ENCODE measurements around the gene TSHZ3.

Gene TSHZ3

DNA sequence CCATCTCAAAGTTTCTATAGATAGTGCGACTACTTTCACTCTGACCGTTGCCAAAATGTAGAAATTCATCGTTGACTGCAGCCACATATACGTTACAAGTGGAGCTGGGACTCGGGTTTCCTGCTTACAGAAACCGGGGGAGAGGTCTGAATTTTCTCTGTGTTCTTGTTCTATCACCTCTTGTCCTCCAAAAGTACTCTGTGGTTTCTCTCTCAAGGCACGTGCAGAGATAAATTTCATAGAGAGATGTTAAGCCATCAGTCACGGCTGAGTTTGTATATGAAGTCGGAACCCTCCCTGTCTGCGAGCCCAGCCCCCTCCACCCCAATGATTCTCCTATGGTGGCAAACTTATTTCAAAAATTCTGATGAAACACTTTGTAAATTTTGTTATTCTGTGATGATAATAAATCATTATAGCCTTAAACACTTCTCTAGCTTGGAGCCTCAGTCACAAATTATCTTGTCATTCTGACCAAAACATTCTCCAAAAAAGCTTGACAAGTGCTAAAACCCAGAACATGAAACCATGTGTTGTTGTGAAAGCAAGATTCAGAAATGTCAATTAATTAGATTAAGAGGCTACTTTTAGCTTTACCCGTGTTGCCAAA is 87.5 kb downstream of the TSHZ3 start:
- DNase-seq, result no peak

DNA sequence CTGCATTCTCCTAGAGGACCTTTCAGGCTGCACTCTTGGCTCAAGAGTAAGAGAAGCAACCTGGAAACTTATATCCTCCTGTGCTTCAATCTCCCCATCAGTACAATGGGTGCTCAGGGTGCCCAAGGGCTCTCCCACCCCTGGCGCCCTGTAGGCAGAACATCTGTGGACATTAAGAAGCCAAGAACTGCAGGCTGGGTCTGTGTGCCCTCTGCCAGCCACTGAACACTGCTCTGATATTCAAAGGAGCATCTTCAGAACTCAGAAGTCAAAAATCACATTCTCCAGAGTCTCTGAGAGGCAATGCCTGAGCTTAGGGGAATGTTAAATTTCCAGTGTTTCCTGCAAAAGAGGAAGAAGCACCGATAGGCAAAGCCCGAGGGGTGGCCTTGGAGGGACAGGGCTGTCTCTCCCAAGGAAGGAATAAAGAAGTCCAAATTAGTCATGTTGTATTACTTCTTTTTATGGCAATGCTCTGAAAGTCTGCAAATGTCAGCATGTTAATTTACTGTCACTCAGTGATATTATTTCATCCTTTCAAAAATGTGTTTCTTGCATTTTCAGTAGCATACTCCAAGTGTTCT is 88.1 kb downstream of the TSHZ3 start:
- DNase-seq, result no peak

DNA sequence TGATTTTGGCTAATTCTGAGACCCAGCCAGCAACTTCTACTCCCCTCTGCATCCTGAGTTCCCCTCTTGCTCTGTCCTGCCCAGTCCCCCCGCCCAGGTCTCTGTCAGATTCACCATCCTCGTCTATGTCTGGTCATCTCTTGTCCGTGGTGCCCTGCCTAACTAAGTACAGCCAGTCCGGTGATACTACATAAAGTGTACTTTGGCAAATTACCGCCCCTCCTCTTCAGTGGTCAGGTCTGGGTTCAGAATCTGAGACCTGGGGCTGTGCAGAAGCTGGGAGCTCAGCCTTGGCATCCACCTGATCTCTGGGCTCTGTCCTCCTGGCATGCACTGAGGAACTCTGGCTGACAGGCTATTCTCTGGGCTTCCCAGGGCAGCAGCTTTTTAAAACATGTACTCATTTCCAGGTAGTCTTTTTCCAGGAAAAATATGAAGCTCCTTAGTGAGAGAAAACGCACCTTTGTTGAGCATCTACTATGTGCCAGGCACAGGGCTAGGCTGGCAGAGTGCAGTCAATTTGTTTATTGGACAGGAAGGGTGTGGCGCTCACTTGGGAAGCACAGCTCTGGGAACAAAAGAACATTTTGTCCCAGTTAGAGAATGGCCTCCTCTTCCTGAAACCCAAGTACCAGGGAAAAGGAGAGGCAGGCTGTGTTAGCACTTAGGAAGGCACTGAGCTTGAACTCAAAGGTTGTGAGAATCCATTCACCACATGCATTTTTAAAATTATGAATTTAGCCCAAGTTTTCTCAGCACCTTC is 88.9 kb downstream of the TSHZ3 start:
- DNase-seq, result no peak

DNA sequence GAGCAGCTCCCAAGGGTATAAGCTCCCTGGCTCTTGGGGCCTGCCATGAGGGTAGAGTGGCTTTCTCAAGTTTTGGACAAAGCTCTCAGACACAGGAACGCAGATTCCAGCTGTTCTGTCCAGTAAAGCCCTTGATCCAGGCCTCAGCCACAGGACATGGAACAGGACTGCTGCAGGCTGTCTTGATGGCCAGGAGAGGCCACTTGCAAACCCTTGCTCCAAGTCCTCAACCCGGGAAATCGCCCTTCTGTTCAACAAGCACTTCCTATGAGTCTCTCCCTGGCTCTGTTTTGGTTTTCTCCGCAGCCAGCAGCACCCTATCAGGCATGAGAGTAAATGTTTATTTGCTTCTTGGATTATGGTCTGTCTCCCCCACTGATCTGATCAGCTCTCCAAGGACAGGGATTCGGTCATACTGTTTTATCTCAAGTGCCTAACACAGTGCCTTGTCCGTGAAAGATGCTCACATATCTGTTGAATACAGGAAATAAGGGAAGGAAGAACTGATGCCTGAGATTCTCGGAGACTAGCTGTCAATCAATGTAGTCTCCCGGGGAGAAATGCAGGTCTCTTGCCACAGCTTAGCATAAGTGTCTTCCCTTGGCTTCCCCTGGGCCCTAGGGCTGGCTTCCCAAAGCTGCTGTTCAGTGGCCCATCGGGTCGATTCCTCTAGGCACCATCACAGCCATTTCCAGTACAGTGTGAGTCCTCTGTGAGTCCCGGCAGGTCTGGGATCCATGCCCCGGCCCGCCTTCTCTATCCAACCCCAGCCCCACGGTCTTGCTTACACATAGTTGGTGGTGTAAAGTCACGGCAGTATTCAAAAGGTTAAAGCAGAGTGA is 90.8 kb downstream of the TSHZ3 start:
- no peak for DNase-seq

DNA sequence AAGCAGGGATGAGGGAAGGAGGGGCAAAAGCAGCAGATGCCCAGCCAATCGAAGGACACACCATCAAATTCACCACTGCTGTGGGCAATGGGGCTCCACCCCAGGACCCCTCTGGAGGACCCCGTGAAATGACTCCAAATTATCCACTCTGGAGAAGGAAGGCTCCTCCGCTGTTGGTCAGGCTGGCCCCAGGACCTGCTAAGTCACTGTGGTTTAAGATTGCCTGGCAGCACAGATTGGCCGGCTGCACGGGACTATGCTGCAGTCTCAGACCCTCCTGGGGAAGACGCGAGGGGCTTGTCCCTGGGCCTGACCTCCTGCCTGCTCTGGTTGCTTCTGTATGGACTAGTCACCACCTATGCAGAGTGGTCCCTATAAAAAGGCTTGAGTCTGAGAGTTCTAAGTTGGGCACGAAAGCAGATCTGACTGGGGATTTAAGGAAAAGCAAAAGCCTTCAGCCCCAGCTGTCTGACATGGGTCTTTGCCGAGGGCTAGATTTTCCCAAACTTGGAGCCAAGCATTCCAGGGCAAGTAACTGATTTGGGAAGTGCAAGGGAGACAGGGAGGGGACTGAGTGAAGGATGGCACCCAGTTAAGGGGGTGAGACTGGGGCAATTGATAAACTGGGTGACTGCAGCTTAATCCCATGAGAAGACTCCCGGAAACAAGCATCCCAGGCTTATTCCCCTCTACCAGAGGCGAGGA is 91.7 kb downstream of the TSHZ3 start:
- DNase-seq, result no peak

DNA sequence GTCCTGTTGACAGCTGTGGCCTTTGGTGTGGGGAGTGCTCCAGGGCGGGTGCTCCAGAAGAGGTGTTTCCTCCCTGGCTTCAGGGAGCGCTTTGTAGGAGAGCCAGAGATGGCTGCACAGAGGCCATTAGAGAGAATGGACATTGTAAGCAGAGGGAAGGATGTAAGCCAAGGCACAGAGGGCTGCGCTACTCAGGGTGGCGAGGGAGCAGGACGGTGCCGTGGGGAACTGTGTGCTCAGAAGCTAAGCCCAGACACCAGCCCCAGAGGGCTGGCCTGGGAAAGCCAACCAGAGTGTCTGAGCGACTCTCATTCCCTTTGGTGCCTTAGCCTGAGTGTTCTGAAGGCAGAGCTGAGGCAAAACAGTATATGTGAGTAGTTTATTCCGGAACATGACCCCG is 92.2 kb downstream of the TSHZ3 start:
- no peak for DNase-seq

DNA sequence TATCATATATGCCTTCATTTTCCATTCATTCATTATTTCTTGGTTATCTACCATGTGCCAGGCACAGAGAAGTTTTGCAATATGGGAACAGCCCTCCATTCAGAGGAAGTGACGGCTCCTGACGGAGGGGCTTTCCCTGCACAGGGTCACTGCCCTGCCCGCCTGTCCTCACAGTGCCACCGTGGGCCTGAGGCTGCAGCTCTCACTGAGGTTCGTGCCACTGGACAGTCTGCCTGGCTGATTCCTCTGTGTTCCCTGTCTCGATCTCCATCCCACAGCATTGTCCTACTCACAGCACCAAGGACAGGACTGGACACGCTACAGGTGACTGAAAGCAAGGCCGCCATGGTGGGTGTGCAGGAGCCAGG is 92.7 kb downstream of the TSHZ3 start:
- DNase-seq, result no peak

DNA sequence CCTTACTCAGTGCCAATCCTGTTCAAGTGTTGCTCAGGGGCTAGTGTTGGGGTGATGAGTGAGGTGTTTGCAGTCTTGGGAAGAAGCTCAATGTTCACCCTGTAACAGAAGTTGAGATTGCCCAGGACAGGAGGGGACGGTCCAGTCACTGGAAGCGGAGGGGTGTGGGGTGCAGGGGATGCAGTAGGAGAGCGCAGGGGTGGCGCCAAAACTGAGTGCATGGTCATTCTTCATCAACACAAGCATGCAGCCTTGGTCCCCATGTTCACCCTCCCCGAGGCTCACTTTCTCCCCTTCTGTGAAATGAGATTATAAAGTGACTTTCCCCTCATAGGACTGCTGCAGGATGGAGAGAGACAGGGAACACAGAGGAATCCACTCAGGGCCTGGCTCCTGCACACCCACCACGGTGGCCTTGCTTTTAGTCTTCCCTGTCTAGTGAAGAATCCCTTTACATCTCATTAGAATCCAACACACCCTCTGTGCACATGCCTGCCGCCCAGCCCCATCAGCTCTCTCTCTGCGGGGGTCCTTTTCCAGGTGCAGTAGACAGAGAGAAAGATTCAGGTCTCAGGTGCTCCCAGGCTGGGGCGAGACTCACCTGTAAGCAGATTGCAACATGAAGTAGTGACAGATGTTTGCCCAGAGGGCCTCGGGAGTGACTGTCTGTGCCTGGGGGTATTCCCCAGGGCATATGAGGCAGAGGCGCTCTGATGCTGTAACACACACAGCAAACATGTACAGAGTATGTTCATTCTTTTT is 93.2 kb downstream of the TSHZ3 start:
- DNase-seq, result no peak

DNA sequence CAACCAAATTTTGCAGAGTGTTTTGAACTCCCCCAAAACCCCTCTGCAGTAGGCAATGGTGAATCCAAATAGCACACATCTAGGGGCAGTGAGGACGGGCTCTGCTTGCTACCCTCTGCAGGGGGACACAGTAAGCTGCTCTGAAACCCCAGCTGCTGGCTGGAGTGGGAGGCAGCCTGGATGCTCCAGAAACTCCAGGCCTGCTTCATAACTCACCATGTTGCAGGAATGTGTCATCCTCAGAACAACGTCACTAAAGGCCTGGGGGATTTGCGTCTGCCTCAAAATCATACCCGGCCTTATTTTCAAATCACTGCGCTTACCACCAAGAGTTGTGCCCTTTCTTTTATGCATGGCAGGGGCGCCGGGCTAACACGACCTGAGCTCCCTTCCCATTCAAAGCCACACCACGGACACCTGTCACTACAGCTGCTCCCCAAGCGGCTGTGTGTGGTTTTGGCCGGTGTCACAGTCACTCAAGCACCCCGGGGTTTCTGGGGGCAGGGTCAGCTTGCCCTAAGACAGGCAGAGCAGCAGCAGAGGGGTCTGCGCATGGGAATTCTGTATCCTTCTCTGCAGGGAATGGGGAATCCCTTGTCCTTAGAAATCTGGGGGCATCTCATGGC is 93.9 kb downstream of the TSHZ3 start:
- peak; percentile 64 for DNase-seq

DNA sequence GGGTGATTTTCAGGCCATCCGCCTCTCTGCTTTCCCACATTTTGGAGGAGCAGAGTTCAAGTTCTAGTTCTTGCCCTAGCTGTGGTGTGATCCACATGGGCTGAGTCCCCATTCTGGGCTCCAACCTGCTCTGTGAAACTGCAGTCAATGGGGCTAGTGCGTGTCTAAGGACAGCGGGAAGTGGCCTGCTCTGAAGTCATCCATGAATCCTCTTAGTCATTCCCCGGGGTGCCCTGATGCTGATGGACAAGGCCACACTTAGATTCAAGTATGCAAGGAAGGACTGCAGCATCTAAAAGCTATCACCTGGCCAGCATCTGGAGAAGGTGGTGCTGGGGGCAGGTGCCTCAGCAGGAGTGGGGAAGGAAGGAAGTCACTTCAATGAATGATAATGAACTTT is 94.6 kb downstream of the TSHZ3 start:
- no peak for DNase-seq

DNA sequence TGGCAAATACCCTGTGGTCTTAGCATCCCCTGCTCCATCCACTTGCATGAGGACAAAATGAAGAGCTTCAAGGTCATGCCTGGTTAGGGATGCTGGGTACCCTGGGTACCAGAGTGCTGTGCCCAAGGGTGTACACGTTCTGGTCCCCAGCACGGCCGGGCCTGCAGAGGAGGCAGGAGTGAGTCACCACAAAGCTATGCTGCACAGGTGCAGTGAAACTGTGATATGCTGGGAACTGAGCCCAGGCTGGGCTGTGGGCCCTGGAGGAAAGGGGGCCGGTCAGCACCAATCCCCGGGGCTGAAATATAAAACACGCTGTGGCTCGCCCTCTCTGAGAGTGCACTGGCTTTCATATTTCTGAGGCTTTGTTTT is 95.1 kb downstream of the TSHZ3 start:
- DNase-seq, result peak; percentile 76

DNA sequence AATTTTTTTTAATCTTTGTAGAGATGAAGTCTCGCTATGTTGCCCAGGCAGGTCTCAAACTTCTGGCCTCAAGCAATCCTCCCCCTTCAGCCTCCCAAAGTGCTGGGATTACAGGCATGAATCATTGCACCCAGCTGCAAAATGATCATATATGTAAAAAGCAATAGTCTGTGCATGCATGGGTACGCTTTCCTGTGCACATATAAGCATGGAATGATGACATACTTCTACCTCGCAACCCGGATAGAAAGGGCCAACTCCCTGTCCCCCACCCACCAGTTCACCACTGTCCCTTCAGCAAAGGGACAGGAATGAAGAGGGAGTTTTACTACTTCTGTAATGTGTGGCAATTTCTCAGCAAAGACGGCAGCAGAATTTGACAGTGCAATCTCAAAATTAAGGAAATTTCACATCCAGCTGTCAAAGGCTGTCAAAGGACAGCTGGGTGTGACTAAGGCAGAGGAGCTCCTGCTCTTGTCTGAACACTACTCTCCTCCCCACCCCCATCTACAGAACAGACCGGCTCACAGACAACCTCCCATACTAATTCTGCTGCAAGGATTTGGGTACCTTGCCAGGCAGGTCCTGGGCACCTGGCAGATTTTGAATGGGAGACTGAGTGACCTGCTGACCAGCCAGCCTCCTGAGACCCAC is 95.6 kb downstream of the TSHZ3 start:
- no peak for DNase-seq

DNA sequence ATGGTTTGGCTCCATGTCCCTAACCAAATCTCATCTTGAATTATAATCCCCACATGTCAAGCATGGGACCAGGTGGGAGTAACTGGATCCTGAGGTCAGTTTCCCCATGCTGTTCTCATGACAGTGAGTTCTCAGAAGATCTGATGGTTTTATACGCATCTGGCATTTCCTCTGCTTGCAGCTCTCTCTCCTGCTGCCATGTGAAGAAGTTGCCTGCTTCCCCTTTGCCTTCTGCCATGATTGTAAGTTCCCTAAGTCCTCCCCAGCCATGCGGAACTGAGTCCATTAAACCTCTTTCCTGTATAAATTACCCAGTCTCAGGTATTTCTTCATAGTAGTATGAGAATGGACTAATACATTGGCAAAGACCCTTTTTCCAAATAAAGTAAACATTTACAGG is 96.8 kb downstream of the TSHZ3 start:
- DNase-seq, result no peak

DNA sequence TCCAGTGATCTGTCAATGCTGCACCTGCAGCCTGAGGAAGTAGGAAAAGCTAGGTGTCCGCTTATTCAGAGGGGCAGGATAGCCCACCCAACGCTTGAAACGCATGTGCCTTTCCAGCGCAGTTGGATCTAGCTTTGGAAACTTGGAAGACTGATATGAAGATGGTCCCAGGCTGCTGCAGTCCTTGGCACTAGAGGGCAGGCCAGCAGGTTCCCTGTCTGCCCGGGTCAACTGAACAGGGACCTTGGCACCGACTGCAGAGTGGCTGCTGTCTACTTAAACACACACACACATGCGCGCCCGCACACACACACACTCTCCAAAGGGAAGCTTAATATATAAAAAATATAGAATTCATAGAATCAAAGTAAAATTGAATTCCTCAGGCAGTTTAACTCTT is 100.0 kb downstream of the TSHZ3 start:
- no peak for DNase-seq

DNA sequence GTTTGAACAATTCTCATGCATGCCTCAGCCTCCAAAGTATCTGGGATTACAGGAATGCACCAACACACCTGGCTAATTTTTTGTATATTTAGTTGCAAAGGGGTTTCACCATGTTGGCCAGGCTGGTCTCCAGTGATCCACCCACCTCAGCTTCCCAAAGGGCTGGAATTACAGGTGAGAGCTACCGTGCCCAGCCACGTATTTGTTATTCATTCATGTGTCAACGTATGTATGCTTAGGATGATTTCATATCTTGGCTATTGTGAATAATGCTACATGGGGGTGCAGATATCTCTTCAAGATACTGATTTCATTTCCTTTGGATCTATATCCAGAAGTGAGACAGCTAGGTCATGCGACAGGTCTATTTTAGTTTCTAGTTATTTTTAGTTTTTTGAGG is 113.4 kb downstream of the TSHZ3 start:
- no peak for DNase-seq

DNA sequence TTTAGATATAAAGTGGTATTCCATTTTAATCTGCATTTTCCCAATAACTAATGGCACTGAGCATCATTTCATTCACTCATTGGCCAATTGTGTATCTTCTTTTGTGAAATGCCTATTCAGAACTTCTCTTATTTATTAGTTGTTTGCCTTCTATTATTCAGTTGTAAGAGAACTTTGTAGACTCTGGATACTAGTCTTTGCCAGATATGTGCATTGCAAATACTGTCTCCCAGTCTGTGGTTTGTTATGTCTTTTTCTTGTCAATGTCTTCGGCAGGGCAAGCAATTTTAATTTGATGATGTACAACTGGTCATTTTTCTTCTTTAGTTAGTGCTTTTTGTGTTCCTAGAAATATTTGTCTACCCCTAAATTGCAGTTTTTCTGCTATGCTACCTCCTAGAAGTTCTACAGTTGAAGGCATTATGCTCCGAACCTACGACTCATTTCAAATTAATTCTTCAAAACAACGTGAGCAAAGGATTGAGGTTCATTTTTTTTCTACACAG is 115.9 kb downstream of the TSHZ3 start:
- no peak for DNase-seq

DNA sequence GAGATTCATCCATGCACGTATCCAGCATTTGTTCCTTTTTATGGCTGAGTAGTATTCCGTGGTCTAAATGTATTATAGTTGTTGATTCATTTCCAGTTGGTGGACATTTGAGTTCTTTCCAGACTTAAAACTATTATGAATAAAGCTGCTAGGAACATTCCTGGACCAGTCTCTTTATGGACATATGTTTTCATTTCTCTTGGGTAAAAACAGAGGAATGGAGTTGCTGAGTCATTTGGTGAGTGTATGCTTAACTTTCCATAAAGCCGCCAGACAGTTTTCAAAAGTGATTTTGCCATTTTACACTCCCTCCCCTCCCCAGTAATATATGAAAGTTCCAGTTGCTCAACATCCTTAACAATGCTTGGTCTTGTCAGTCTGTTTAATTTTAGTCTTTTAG is 116.4 kb downstream of the TSHZ3 start:
- DNase-seq, result no peak

DNA sequence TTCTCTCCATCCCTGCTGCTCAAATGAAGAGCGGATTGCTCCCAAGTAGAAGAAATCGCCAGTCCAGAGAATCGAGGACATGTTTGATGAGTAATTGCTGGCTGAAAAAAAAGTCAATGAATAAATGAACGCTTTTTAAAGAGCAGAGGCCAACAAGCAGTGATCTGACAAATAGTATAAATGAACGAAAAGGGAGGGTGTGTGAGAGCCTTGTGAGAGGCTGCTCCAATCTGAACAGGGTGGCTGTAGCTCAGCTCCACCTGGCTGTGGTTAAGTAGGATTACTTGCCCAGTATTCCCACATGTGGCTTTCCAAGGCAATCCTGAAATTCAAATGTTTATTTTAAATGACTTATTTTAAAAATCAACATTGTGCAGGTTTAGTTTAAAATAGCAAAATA is 117.1 kb downstream of the TSHZ3 start:
- no peak for DNase-seq

DNA sequence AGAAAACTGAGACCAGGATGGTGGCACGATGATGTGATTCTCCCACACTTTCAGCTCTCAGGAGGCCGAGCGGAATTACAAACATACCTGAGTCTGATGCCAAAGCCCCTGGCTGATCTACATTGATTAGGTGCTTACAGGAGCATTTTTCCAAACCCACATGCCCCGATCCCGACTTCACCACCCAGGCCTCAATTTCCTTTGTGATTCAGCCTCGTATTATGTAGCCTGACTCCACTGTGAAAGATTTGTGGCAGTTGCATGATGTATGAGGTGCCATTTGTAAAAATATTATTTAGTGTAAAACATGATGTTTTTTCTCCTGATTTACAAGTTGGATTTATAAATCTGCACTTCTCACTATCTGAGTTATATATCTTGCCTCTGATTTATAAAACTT is 118.0 kb downstream of the TSHZ3 start:
- no peak for DNase-seq

DNA sequence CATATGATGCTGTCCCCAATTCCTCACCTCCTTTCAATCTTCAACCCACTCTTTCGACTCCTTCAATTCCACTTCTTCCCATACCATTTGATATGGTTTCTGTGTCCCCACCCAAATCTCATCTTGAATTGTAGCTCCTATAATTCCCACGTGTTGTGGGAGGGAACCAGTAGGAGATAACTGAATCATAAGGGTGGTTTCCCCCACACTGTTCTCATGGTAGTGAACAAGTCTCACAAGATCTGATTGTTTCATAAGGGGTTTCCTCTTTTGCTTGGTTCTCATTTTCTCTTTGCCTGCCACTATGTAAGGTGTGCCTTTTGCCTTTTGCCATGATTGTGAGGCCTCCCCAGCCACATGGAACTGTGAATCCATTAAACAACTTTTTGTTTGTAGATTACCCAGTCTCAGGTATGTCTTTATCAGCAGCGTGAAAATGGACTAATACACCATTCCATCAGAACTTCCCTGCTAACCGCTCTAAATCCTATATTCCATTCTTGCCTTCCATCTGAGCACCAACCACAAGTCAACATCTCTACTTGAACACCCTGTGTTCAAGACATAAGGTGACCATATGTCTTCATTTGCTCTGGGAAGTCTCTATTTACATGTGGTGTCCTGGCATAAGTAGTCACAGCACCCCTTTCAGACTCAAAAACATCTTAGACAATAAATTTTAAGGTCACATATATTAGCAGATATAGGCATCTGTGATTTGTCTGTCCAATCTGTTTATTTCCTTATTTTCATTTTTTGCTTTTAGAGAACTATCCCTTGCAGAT is 122.9 kb downstream of the TSHZ3 start:
- no peak for DNase-seq

All from right hindlimb (tissue), 1 donor.